Measurements from ENCODE around the gene CACNA1H. TPM values are rescaled to one million over a fixed set of nuclear protein-coding genes. Genes with fewer than 3 reads are reported as not detected.

Gene CACNA1H
- total and polyA plus RNA-seq, 9 of the 15 experiments (the other 6 are each of a cell fraction or from before 2014, with no cell fraction given): 0.10 to 0.18 TPM; not detected in 7

DNA sequence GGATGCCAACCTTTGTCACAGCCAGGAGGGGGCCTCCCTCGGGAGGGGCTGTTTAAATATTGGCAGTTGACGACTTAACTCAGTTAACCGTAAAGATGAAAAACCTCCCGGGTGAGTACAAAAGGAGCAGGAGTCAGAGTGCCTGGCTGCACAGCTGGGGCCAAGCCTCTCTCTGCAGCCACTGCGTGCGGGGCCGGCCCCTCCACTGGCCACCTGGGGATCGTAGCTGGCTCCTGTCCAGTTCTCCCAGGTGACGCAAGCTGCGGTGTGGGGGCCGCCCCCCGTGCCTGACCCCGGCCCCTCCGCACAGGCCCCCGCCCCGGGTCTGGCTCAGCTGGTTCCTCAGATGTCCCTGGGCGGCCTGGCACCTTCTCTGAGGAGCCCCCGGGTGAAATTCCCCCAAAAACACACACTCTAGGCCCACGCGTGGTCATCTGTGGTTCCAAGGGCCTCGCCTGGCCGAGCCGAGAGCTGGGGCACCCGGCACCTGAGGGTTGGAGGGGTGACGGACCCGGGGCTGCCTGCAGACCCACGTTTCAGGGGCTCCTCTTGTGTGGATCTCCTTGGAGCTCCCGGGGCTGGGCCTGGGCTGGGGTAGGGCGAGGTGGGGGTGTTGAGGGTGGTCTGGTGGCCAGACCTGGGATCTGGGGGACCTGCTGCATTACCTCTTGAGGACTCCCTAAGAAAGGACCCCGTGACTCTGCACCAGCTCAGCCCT lies 7.4 kb upstream of the CACNA1H start:
- no TSS peak for BruUV-seq (replicated peaks)
- H3K4me2 ChIP-seq (ENCODE audit: insufficient read depth, low read length): no peak overlapping the region
- ChIA-PET CTCF (ENCODE audit: low intra/inter-chr PET ratio) (no interaction called here), POLR2A (interaction anchor here (1.0 kb wide), 1 partner anchor 10 kb away, joined by 4 read pairs; no protein-coding TSS in a partner anchor)
- DNase-seq (ENCODE audit: extremely low read depth in 1 of 4, low spot score in 3 of 4) (no peak), ATAC-seq (no peak), FAIRE-seq (no peak)
- H3K36me3 ChIP-seq (ENCODE audit: control insufficient read depth, insufficient read depth, low read length): no peaks in the 10 kb centered on the region
- WGBS (ENCODE audit: insufficient coverage, low coverage, missing lambda C conversion rate): under 1% methylated on average over 20 of the region's 30 CpGs
- H3K79me2 ChIP-seq (ENCODE audit: control insufficient read depth, insufficient read depth, low read length): no peaks in the 10 kb centered on the region
- peaks cover 0 to 62% of the 10 kb centered on the region in 2 experiments; a peak in 2 of 5 replicates for H3K4me1 ChIP-seq (replicated peaks in 1 of 2; ENCODE audit: control insufficient read depth in 2 of 2, insufficient read depth in 2 of 2, low read length in 2 of 2)
- no peak for TF ChIP-seq EP300 (IDR thresholded peaks at IDR 0.05; ENCODE audit: low read length)
- no peak for TF ChIP-seq SRSF1 (IDR thresholded peaks at IDR 0.05; ENCODE audit: low read depth, low read length)
- no peak for TF ChIP-seq ZBED1 (IDR thresholded peaks at IDR 0.05)
- TF ChIP-seq SUPT5H (IDR thresholded peaks at IDR 0.05): no peak
- TF ChIP-seq NONO (IDR thresholded peaks at IDR 0.05; ENCODE audit: low read depth in 2 of 2, low read length in 1 of 2): no peak
- TF ChIP-seq ZBTB49 (CRISPR knock-in tag; IDR thresholded peaks at IDR 0.05; ENCODE audit: borderline replicate concordance): no peak
- 0 out of 2 replicates have a peak, but pooled peaks have one; percentile 27 for TF ChIP-seq NFIC (IDR thresholded peaks at IDR 0.05)
- in situ Hi-C loops (cut with MboI): no loop called here
- intact Hi-C loops (cut with micrococcal nuclease): no loop called here
- H3K27ac ChIP-seq (ENCODE audit: extremely low read depth, low read depth, low read length): no peak overlapping the region
- H3K9ac ChIP-seq (ENCODE audit: insufficient read depth in 1 of 2, low read depth in 2 of 2, low read length in 2 of 2): no peak overlapping the region
- 0 out of 2 replicates have a peak, but pooled peaks cover 8% of the 10 kb centered on the region for H4K20me1 ChIP-seq (replicated peaks; ENCODE audit: control insufficient read depth, insufficient read depth, low read length)
- no peak overlapping the region for H2AFZ ChIP-seq (ENCODE audit: low read depth, low read length)
- H3K9me1 ChIP-seq (ENCODE audit: control insufficient read depth, insufficient read depth, low read length): no peaks in the 10 kb centered on the region
- H3K9me3 ChIP-seq (replicated peaks; ENCODE audit: control insufficient read depth, insufficient read depth, low read depth, low read length): no peaks in the 10 kb centered on the region
- no peak overlapping the region for H3K4me3 ChIP-seq
- H3K27me3 ChIP-seq (ENCODE audit: control insufficient read depth in 2 of 2, insufficient read depth in 2 of 2, low read length in 2 of 2): peaks cover 33 to 81% of the 10 kb centered on the region in 2 experiments

Data from K562 (cell line).